Skeletal muscle satellite cell (primary cell): ENCODE measurements around the gene ASCC1. TPM values are rescaled to one million over a fixed set of nuclear protein-coding genes. Genes with fewer than 3 reads are reported as not detected.

ENCODE experiments used
- H3K27me3 ChIP-seq: 2 replicates; pipeline ENCODE4 v1.7.0; 2013; ENCODE audit warnings: low read length; ENCODE audit not compliant: control insufficient read depth, insufficient read depth
- H3K36me3 ChIP-seq: 2 replicates; pipeline ENCODE4 v1.7.0; 2013; ENCODE audit warnings: mild to moderate bottlenecking, control low read depth, low read length; ENCODE audit not compliant: insufficient read depth
- H3K4me1 ChIP-seq: 2 replicates; pipeline ENCODE4 v1.7.0; 2013; ENCODE audit warnings: low read length; ENCODE audit not compliant: control insufficient read depth, insufficient read depth
- H3K4me2 ChIP-seq: 2 replicates; pipeline ENCODE4 v1.7.0; 2013; ENCODE audit warnings: mild to moderate bottlenecking, low read length
- H3K4me3 ChIP-seq: 2 replicates; pipeline ENCODE4 v1.7.0; 2013; ENCODE audit warnings: low read length
- H3K9ac ChIP-seq: 2 replicates; pipeline ENCODE4 v1.7.0; 2013; ENCODE audit warnings: mild to moderate bottlenecking, low read depth, low read length, moderate library complexity
- H3K9me3 ChIP-seq: replicated peaks from 2 replicates; pipeline ENCODE4 v1.7.0; 2013; ENCODE audit warnings: mild to moderate bottlenecking, control low read depth, low read length
- total RNA-seq: library from RNA; depleted of rRNA; stranded (reverse); fragments of >200 nt; gene quantifications from 2 replicates; pipeline ENCODE4 v1.2.3, GENCODE V29; 2012; rRNA removed

Gene ASCC1, protein sequence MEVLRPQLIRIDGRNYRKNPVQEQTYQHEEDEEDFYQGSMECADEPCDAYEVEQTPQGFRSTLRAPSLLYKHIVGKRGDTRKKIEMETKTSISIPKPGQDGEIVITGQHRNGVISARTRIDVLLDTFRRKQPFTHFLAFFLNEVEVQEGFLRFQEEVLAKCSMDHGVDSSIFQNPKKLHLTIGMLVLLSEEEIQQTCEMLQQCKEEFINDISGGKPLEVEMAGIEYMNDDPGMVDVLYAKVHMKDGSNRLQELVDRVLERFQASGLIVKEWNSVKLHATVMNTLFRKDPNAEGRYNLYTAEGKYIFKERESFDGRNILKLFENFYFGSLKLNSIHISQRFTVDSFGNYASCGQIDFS
- 26.9 and 31.7 TPM in 2 replicates for total RNA-seq

- Histone ChIP-seq H3K27me3 (no peaks in the 10 kb centered on the region), H3K9ac (peak within 1 kb of the TSS; percentile 92), H3K4me3 (peak within 1 kb of the TSS; percentile 95), H3K4me1 (peaks cover 17% of the 10 kb centered on the region), H3K4me2 (peak within 1 kb of the TSS; percentile 97), H3K9me3 (no peaks in the 10 kb centered on the region), H3K36me3 (peaks cover 3% of the 10 kb centered on the region)
These were observed at the start of gene ASCC1, which contains the start of gene ANAPC16 for GRCh38 chr10:72215611-72216549. Gene ASCC1 (minus strand): TSS chr10:72216276. CDS start chr10:72213298, 2,978 bp downstream. Gene ANAPC16 (plus strand): TSS chr10:72216012. CDS start chr10:72223915, 7,903 bp downstream.

GRCh38 chr10:72265508-72265907 lies 49.4 kb upstream of the ASCC1 start:
- H3K9me3 ChIP-seq = no peaks in the 10 kb centered on the region
- no peaks in the 10 kb centered on the region for H3K27me3 ChIP-seq
- H3K36me3 ChIP-seq = no peaks in the 10 kb centered on the region
- no peak overlapping the region for H3K4me3 ChIP-seq
- H3K4me1 ChIP-seq = peaks cover 14% of the 10 kb centered on the region
- no peak overlapping the region for H3K4me2 ChIP-seq
- no peak overlapping the region for H3K9ac ChIP-seq

DNA sequence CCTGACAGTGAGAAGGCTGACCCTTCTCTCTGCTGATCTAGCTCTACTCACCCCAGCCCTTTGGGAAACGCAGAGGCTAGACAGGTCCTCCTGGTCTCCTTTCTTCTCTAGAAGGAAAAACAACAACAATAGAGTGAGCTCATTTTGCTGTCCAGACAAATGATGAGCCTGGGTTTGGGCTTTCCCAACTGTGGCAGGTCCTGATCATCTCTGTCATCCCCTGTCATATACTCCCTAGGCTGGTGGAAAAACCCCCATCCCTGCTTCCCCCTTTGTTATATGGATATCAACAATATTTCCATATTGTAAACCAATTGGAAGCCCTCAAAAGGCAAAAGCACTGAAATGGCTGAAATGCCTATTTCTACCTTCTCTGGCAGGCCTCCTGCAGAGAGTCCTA lies 48.5 kb upstream of the ASCC1 start:
- no peak overlapping the region for H3K4me3 ChIP-seq
- H3K36me3 ChIP-seq = no peaks in the 10 kb centered on the region
- peaks cover 23% of the 10 kb centered on the region for H3K4me1 ChIP-seq
- no peak overlapping the region for H3K4me2 ChIP-seq
- H3K9me3 ChIP-seq = no peaks in the 10 kb centered on the region
- H3K27me3 ChIP-seq = no peaks in the 10 kb centered on the region
- H3K9ac ChIP-seq = no peak overlapping the region

- no peaks in the 10 kb centered on the region for H3K27me3 ChIP-seq
- H3K4me1 ChIP-seq = peaks cover 29% of the 10 kb centered on the region
- no peak overlapping the region for H3K4me2 ChIP-seq
- H3K9me3 ChIP-seq = no peaks in the 10 kb centered on the region
- H3K36me3 ChIP-seq = no peaks in the 10 kb centered on the region
- no peak overlapping the region for H3K9ac ChIP-seq
- H3K4me3 ChIP-seq = no peak overlapping the region
These were observed 47.7 kb upstream of the ASCC1 start for GRCh38 chr10:72263613-72264241.

DNA sequence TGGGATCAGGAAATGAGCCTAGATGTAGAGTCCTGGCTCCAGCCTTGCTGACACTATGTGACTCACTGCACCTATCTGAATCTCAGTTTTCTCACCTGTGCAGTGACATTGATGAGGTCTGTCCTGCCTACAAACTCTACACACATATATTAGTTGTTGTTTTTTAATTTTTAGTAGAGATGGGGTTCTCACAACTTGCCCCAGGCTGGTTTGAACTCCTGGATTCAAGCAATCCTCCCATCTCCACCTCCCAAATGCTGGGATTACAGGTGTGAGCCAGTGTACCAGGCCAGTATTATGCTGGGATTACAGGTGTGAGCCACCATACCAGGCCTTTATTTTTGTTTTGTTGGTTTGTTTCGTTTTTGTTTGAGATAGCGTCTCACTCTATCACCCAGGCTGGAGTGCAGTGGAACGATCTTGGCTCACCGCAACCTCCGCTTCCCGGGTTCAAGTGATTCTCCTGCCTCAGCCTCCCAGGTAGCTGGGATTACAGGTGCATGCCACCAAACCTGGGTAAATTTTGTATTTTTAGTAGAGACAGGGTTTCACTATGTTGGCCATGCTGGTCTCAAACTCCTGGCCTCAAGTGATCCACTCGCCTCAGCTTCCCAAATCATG lies 45.8 kb upstream of the ASCC1 start:
- H3K27me3 ChIP-seq = no peaks in the 10 kb centered on the region
- peak overlapping the region; percentile 93 for H3K4me2 ChIP-seq
- H3K4me3 ChIP-seq = peak overlapping the region; percentile 70
- H3K36me3 ChIP-seq = no peaks in the 10 kb centered on the region
- peaks cover 36% of the 10 kb centered on the region for H3K4me1 ChIP-seq
- peak overlapping the region; percentile 83 for H3K9ac ChIP-seq
- no peaks in the 10 kb centered on the region for H3K9me3 ChIP-seq

- Histone ChIP-seq H3K9me3 (no peaks in the 10 kb centered on the region), H3K4me1 (peaks cover 40% of the 10 kb centered on the region), H3K36me3 (no peaks in the 10 kb centered on the region), H3K4me2 (peak overlapping the region; percentile 93), H3K27me3 (no peaks in the 10 kb centered on the region), H3K4me3 (peak overlapping the region; percentile 70), H3K9ac (peak overlapping the region; percentile 83)
These were observed 45.1 kb upstream of the ASCC1 start for GRCh38 chr10:72260976-72261783.

DNA sequence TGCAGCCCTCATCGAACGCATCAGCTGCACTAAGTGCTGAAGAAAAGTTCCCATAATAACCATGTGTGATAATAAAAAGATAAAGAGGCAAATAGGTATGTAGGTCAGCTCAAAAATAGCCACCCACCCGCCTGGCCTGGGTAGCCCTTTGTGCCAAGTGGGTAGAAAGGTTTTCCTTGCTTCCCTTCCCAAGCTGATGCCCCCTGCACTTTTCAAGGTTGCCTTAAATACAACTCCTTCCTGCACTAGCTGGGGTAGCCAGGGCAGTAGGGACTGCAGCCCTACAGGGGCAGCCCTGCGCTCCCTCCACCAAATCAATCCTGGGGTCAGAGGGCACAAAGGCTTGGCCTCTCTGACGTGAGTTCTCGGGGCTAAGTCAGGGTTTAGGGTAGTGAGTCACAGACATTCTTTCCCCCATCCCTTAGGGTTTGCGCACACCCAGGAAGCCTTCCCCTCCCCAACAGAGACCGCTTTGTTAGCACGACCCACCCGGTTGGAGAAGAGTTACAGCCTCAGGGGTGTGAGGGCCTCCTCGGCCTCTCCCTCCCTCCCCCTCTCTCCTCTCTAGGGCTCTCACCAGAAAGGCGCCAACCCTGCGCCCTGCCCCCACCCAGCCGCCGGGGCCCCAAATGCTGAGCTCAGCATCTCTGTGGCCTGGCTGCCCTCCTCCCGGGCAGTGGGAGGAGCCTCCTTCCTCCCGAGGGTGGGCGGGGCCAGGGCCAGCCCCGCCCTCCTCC lies 44.3 kb upstream of the ASCC1 start:
- no peaks in the 10 kb centered on the region for H3K27me3 ChIP-seq
- H3K4me3 ChIP-seq = peak overlapping the region; percentile 70
- H3K4me2 ChIP-seq = peak overlapping the region; percentile 93
- H3K4me1 ChIP-seq = peaks cover 47% of the 10 kb centered on the region
- no peaks in the 10 kb centered on the region for H3K9me3 ChIP-seq
- no peaks in the 10 kb centered on the region for H3K36me3 ChIP-seq
- peak overlapping the region; percentile 83 for H3K9ac ChIP-seq

DNA sequence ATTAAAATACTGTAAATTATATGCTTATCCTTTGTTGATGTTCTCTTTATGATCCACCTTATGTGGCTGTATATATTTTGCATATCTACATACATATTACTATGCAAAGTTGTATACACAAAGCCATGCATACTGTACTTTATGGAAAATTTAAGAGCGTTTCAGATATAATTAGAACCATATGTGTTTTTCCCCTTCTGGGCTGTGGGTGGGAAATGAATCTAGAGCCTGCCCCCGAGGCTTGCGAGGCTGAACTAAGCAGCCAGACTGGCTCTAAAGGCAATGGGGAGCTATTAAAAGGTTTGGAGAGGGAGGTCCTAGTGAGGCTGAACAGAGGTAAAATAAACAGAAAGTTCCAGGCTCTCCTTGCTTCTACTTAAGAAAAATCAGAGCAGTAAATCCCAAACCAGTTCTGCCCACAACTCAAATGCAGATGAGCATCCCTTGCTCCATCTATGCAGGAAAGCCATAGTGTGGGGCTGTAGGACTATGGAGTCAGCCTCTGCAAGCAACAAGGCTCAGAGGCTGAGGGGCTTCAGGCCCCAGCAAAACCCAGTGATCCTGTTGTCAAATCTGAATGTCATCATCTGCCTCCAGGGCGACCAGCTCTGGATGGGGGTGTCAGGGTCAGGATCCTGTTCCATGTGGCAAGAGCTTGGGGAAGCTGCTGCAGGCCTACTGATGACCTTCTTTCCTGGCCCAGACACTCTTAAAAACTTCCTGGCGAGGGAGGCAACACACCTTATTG lies 43.6 kb upstream of the ASCC1 start:
- H3K9me3 ChIP-seq = no peaks in the 10 kb centered on the region
- H3K9ac ChIP-seq = peak overlapping the region; percentile 83
- no peaks in the 10 kb centered on the region for H3K36me3 ChIP-seq
- peak overlapping the region; percentile 24 for H3K4me3 ChIP-seq
- no peaks in the 10 kb centered on the region for H3K27me3 ChIP-seq
- peaks cover 54% of the 10 kb centered on the region for H3K4me1 ChIP-seq
- peak overlapping the region; percentile 93 for H3K4me2 ChIP-seq

- peaks cover 64% of the 10 kb centered on the region for H3K4me1 ChIP-seq
- H3K9me3 ChIP-seq = no peaks in the 10 kb centered on the region
- H3K4me2 ChIP-seq = no peak overlapping the region
- H3K9ac ChIP-seq = no peak overlapping the region
- no peaks in the 10 kb centered on the region for H3K27me3 ChIP-seq
- H3K4me3 ChIP-seq = no peak overlapping the region
- no peaks in the 10 kb centered on the region for H3K36me3 ChIP-seq
These were observed 42.5 kb upstream of the ASCC1 start for GRCh38 chr10:72258617-72259016.
